ENCODE data around the gene BAHCC1.

- no peak for TF ChIP-seq POLR2A (IDR thresholded peaks at IDR 0.05)
- TF ChIP-seq CTCF (IDR thresholded peaks at IDR 0.05), result no peak
Observed at GRCh38 chr17:81416612-81417011, 21.4 kb downstream of the BAHCC1 start.
